ENCODE data around the gene PRRC2A.

- TF ChIP-seq REST (IDR thresholded peaks at IDR 0.05; ENCODE audit: insufficient replicate concordance, low read depth), result peak; percentile 28
- TF ChIP-seq, protein P1, sequence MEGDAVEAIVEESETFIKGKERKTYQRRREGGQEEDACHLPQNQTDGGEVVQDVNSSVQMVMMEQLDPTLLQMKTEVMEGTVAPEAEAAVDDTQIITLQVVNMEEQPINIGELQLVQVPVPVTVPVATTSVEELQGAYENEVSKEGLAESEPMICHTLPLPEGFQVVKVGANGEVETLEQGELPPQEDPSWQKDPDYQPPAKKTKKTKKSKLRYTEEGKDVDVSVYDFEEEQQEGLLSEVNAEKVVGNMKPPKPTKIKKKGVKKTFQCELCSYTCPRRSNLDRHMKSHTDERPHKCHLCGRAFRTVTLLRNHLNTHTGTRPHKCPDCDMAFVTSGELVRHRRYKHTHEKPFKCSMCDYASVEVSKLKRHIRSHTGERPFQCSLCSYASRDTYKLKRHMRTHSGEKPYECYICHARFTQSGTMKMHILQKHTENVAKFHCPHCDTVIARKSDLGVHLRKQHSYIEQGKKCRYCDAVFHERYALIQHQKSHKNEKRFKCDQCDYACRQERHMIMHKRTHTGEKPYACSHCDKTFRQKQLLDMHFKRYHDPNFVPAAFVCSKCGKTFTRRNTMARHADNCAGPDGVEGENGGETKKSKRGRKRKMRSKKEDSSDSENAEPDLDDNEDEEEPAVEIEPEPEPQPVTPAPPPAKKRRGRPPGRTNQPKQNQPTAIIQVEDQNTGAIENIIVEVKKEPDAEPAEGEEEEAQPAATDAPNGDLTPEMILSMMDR (IDR thresholded peaks at IDR 0.05; ENCODE audit: insufficient read depth, low read length), result no peak
- TF ChIP-seq POLR2AphosphoS5 (IDR thresholded peaks at IDR 0.05; ENCODE audit: low read depth), result peak; percentile 92
- TF ChIP-seq SPI1 (IDR thresholded peaks at IDR 0.05; ENCODE audit: borderline replicate concordance, low read depth), result peak; percentile 99
Measured at GRCh38 chr6:31586599-31587281, 33.8 kb upstream of the PRRC2A start.
